ENCODE data around the gene REP15. TPM values are rescaled to one million over a fixed set of nuclear protein-coding genes. Genes with fewer than 3 reads are reported as not detected.
A peak's percentile ranks its signal among the peaks of the same experiment; 100 is the strongest.

REP15 gene
- total and polyA plus RNA-seq, 2 of the 8 experiments (the other 6 are each of a cell fraction or from before 2014, with no cell fraction given), result 0.06 to 0.73 TPM

GRCh38 chr12:27709932-27710591 is 13.8 kb downstream of the REP15 start:
- no peak overlapping the region for H3K56ac ChIP-seq (replicated peaks; ENCODE audit: insufficient read length, low read depth, low read length)
- peak overlapping the region; percentile 50 for H4K5ac ChIP-seq (ENCODE audit: insufficient read length, low read depth, low read length)
- no peaks in the 10 kb centered on the region for H3K27me3 ChIP-seq (replicated peaks in 1 of 4; ENCODE audit: control insufficient read depth in 3 of 4, extremely low read depth in 1 of 4, insufficient read depth in 3 of 4, low read length in 3 of 4)
- ChIA-PET POLR2A (ENCODE audit: partially characterized antibody) (interaction anchor here (0.6 to 1.4 kb wide), 5 partner anchors 9 to 280 kb away, joined by 3 to 8 read pairs (median 3); no protein-coding TSS in a partner anchor), CTCF (ENCODE audit: partially characterized antibody) (interaction anchor here (0.9 to 1.6 kb wide), 4 partner anchors 9 to 27 kb away, joined by 3 to 7 read pairs (median 4); no protein-coding TSS in a partner anchor)
- H2BK12ac ChIP-seq (ENCODE audit: low read depth, low read length), result peak overlapping the region; percentile 6; the same call in 1 of the 2 replicates
- TF ChIP-seq, protein P1, sequence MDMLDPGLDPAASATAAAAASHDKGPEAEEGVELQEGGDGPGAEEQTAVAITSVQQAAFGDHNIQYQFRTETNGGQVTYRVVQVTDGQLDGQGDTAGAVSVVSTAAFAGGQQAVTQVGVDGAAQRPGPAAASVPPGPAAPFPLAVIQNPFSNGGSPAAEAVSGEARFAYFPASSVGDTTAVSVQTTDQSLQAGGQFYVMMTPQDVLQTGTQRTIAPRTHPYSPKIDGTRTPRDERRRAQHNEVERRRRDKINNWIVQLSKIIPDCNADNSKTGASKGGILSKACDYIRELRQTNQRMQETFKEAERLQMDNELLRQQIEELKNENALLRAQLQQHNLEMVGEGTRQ (IDR thresholded peaks at IDR 0.05; ENCODE audit: low read length), result no peak
- TF ChIP-seq CHD2 (IDR thresholded peaks at IDR 0.05; ENCODE audit: low read length) (no peak), CEBPB (IDR thresholded peaks at IDR 0.05; ENCODE audit: low read depth, low read length) (no peak), POU5F1 (IDR thresholded peaks at IDR 0.05; ENCODE audit: low read depth, low read length) (no peak), KDM5A (IDR thresholded peaks at IDR 0.05; ENCODE audit: low read length) (no peak), PHF8 (conservative IDR thresholded peaks at IDR 0.05; ENCODE audit: low read depth, low read length) (no peak)
- H3K4me3 ChIP-seq (ENCODE audit: extremely low read depth in 1 of 4, insufficient read depth in 2 of 4, low read depth in 3 of 4, low read length in 4 of 4), result peak overlapping the region; percentile 82 to 97 (median 91)
- peak overlapping the region; percentile 75 for H4K91ac ChIP-seq (replicated peaks; ENCODE audit: insufficient read length, low read length)
- H3K14ac ChIP-seq (ENCODE audit: insufficient read length), result peak overlapping the region; percentile 28
- peak overlapping the region; percentile 94; the same call in 1 of the 2 replicates for H4K8ac ChIP-seq (ENCODE audit: extremely low read depth, insufficient read depth, low read length)
- peak overlapping the region in 2 of 4 experiments; percentile 92 to 97; a peak in 5 of 7 replicates for H3K9ac ChIP-seq (replicated peaks in 1 of 4; ENCODE audit: extremely low read depth in 1 of 4, low read depth in 3 of 4, low read length in 3 of 4)
- no peak overlapping the region for H2BK20ac ChIP-seq (ENCODE audit: low read length)
- H3K36me3 ChIP-seq (ENCODE audit: control insufficient read depth in 2 of 4, insufficient read depth in 4 of 4, low read length in 3 of 4), result peaks cover 0 to 6% (median 0%) of the 10 kb centered on the region in 4 experiments; a peak in 2 of 8 replicates
- peak overlapping the region; percentile 7; the same call in 1 of the 2 replicates for H3K18ac ChIP-seq (ENCODE audit: extremely low read depth, low read length)
- H3K23me2 ChIP-seq (ENCODE audit: low read depth, low read length), result peaks cover 13% of the 10 kb centered on the region; the same call in 1 of the 2 replicates
- H3K4me2 ChIP-seq (ENCODE audit: insufficient read depth in 1 of 2, low read depth in 2 of 2, low read length in 2 of 2), result peak overlapping the region; percentile 80 to 82
- H3K23ac ChIP-seq (ENCODE audit: insufficient read length), result no peak overlapping the region
- DNase-seq (ENCODE audit: low read depth in 1 of 2, low spot score in 2 of 2) (peak in 1 of 2 experiments; percentile 47), FAIRE-seq (no peak)
- peak overlapping the region; percentile 25; the same call in 1 of the 2 replicates for H2BK15ac ChIP-seq (ENCODE audit: low read length)
- WGBS, 2 experiments (ENCODE audit: extremely low coverage in 1 of 2, insufficient coverage in 1 of 2, insufficient read length in 1 of 2, insufficient replicate concordance in 2 of 2, low coverage in 1 of 2, low lambda C conversion rate in 2 of 2, missing lambda C conversion rate in 1 of 2), result 64% methylated on average over 24 of the region's 24 CpGs; no CpG with 5 or more reads in 1 of the 2 experiments
- peaks cover 10 to 40% of the 10 kb centered on the region in 2 experiments; a peak in 3 of 4 replicates for H3K79me2 ChIP-seq (ENCODE audit: control insufficient read depth in 1 of 2, insufficient read depth in 2 of 2, low read length in 2 of 2)
- H3K27ac ChIP-seq (ENCODE audit: low read depth, low read length), result no peak overlapping the region
- H3K4me1 ChIP-seq (replicated peaks in 1 of 4; ENCODE audit: control insufficient read depth in 3 of 4, insufficient read depth in 4 of 4, low read length in 3 of 4), result peaks cover 0 to 3% (median 1%) of the 10 kb centered on the region in 4 experiments; a peak in 3 of 7 replicates
- peak overlapping the region; percentile 73; the same call in 1 of the 2 replicates for H2AFZ ChIP-seq (ENCODE audit: low read length)
- no peak overlapping the region for H2BK120ac ChIP-seq (replicated peaks; ENCODE audit: low read depth, low read length)
- H4K20me1 ChIP-seq (replicated peaks in 1 of 2; ENCODE audit: control insufficient read depth in 1 of 2, insufficient read depth in 2 of 2, low read length in 2 of 2), result peaks cover 0 to 5% of the 10 kb centered on the region in 2 experiments
- H3K4ac ChIP-seq (replicated peaks; ENCODE audit: insufficient read length, low read depth, low read length), result peak overlapping the region; percentile 13
- H2BK5ac ChIP-seq (ENCODE audit: low read depth, low read length), result peak overlapping the region; percentile 87
- no peaks in the 10 kb centered on the region for H3K9me3 ChIP-seq (ENCODE audit: insufficient read depth in 2 of 2, low read depth in 1 of 2, low read length in 1 of 2)
- H3K79me1 ChIP-seq (ENCODE audit: low read depth, low read length), result peaks cover 5% of the 10 kb centered on the region; the same call in 1 of the 2 replicates
- no peak overlapping the region for H2AK5ac ChIP-seq (ENCODE audit: low read depth, low read length)
